A549 (cell line): ENCODE data around the gene E2F1. TPM values are rescaled to one million over a fixed set of nuclear protein-coding genes. Genes with fewer than 3 reads are reported as not detected.
A peak's percentile ranks its signal among the peaks of the same experiment; 100 is the strongest.

ENCODE experiments used
- ATAC-seq, 2 experiments: fragments of 200-7000 bp in 1 of 2; fragments of >200 bp in 1 of 2; cut with Nextera tagmentation in 1 of 2; cut with Tn5 transposase in 1 of 2; 3 replicates each; pipeline versions ENCODE4 v1.8.0 to v1.9.1; 2018 to 2020; ENCODE audit warnings: mild to moderate bottlenecking in 1 of 2, moderate library complexity in 1 of 2
- CTCF ChIA-PET: fragments of 300-600 bp; sonication (Branson Sonifier 250); formaldehyde crosslinking; extraction: SDS; loops from one replicate; lab custom pipeline; 2021; ENCODE audit warnings: antibody characterized with exemption, inconsistent platforms; lab: Yijun Ruan, JAX
- POLR2A ChIA-PET: fragments of 350-600 bp; formaldehyde crosslinking; extraction: SDS; loops from one replicate; lab custom pipeline; 2021; ENCODE audit warnings: antibody characterized with exemption, inconsistent platforms; lab: Yijun Ruan, JAX
- DNase-seq, 2 experiments: peaks; one replicate each; pipeline versions ENCODE4 v3.0.0 to v3.0.0-alpha.2; 2011 to 2016; ENCODE audit warnings: low read depth in 1 of 2, low spot score in 1 of 2
- FAIRE-seq: peaks from 2 replicates; lab custom pipeline; 2011; peaks lifted over from hg19 to GRCh38; lab: Jason Lieb, UNC
- H3K27ac ChIP-seq, 2 experiments: fragments of >200 bp; sonication (Bioruptor Twin); formaldehyde crosslinking; 3 replicates each; pipeline ENCODE4 v1.5.1; 2016 to 2017
- H3K4me1 ChIP-seq: fragments of >200 bp; sonication (Bioruptor Twin); formaldehyde crosslinking; 3 replicates; pipeline ENCODE4 v1.6.1; 2016
- H3K4me2 ChIP-seq: fragments of >200 bp; sonication (Bioruptor Twin); formaldehyde crosslinking; 3 replicates; pipeline ENCODE4 v1.6.1; 2016
- H3K4me3 ChIP-seq: fragments of >200 bp; sonication (Bioruptor Twin); formaldehyde crosslinking; 3 replicates; pipeline ENCODE4 v1.5.1; 2016
- H3K9me3 ChIP-seq: fragments of >200 bp; sonication (Bioruptor Twin); formaldehyde crosslinking; 3 replicates; pipeline ENCODE4 v1.6.1; 2016
- BHLHE40 ChIP-seq: IDR thresholded peaks from 2 replicates; pipeline ENCODE4 v1.6.1; 2012; ENCODE audit warnings: low read depth, low read length, inconsistent platforms
- CBX8 ChIP-seq: fragments of 200-600 bp; sonication (generic); IDR thresholded peaks from 2 replicates; pipeline ENCODE4 v1.6.1; 2016
- CHD4 ChIP-seq: fragments of 200-600 bp; sonication (generic); IDR thresholded peaks from 2 replicates; pipeline ENCODE4 v1.6.1; 2016; ENCODE audit warnings: antibody characterized with exemption, mild to moderate bottlenecking, borderline replicate concordance
- EHF ChIP-seq: fragments of 250-450 bp; sonication (Bioruptor Pico); IDR thresholded peaks from 2 replicates; pipeline ENCODE4 v1.5.0; 2020; ENCODE audit warnings: mild to moderate bottlenecking
- ESRRA ChIP-seq: fragments of 150-350 bp; IDR thresholded peaks from 2 replicates; pipeline ENCODE4 v1.6.1; 2014; ENCODE audit warnings: mild to moderate bottlenecking, low read length, borderline replicate concordance
- FOSB ChIP-seq: fragments of 250-450 bp; sonication (Bioruptor Pico); IDR thresholded peaks from 2 replicates; pipeline ENCODE4 v1.5.0; 2020; ENCODE audit warnings: mild to moderate bottlenecking, moderate library complexity
- FOXS1 ChIP-seq: fragments of 250-450 bp; sonication (Bioruptor Pico); IDR thresholded peaks from 2 replicates; pipeline ENCODE4 v1.5.0; 2020; ENCODE audit warnings: mild to moderate bottlenecking, moderate library complexity
- HDAC2 ChIP-seq: fragments of 200-600 bp; sonication (generic); IDR thresholded peaks from 2 replicates; pipeline ENCODE4 v1.6.1; 2016
- HOXB5 ChIP-seq: fragments of 250-450 bp; sonication (Bioruptor Pico); IDR thresholded peaks from 2 replicates; pipeline ENCODE4 v1.5.0; 2020; ENCODE audit warnings: mild to moderate bottlenecking, moderate library complexity
- KDM5A ChIP-seq: fragments of 200-600 bp; sonication (generic); IDR thresholded peaks from 2 replicates; pipeline ENCODE4 v1.6.1; 2016; ENCODE audit warnings: antibody characterized with exemption, mild to moderate bottlenecking
- MAFK ChIP-seq: fragments of 450-650 bp; IDR thresholded peaks from 2 replicates; pipeline ENCODE4 v1.6.1; 2014; ENCODE audit not compliant: partially characterized antibody
- NPAS2 ChIP-seq: fragments of 250-450 bp; sonication (Bioruptor Pico); IDR thresholded peaks from 2 replicates; pipeline ENCODE4 v1.8.0; 2022; ENCODE audit warnings: mild to moderate bottlenecking, moderate library complexity, borderline replicate concordance
- PHF8 ChIP-seq: fragments of 200-600 bp; sonication (generic); IDR thresholded peaks from 2 replicates; pipeline ENCODE4 v1.6.1; 2016; ENCODE audit warnings: low read depth, mild to moderate bottlenecking, antibody characterized with exemption, moderate library complexity, borderline replicate concordance
- POLR2AphosphoS2 ChIP-seq: conservative IDR thresholded peaks from 2 replicates; pipeline ENCODE4 v1.6.1; 2012; ENCODE audit warnings: low read length, improper control_type of control experiment, inconsistent platforms
- RAD21 ChIP-seq, 2 experiments: fragments of >200 bp in 1 of 2; sonication (Bioruptor Twin) in 1 of 2; formaldehyde crosslinking in 1 of 2; IDR thresholded peaks in 1 of 2; conservative IDR thresholded peaks in 1 of 2; 2 replicates in 1 of 2; 3 replicates in 1 of 2; pipeline ENCODE4 v1.6.1; 2012 to 2018; ENCODE audit warnings: inconsistent platforms in 1 of 2
- RNF2 ChIP-seq: fragments of 200-600 bp; sonication (generic); IDR thresholded peaks from 2 replicates; pipeline ENCODE4 v1.6.1; 2016; ENCODE audit warnings: low read depth, mild to moderate bottlenecking, antibody characterized with exemption, moderate library complexity, borderline replicate concordance
- ZC3H11A ChIP-seq: fragments of 450-650 bp; IDR thresholded peaks from 2 replicates; pipeline ENCODE4 v1.6.1; 2014; ENCODE audit warnings: antibody characterized with exemption, mild to moderate bottlenecking
- ZNF302 ChIP-seq: fragments of 250-450 bp; sonication (Bioruptor Pico); IDR thresholded peaks from 2 replicates; pipeline ENCODE4 v1.9.0; 2021; ENCODE audit warnings: inconsistent platforms, mild to moderate bottlenecking, moderate library complexity
- WGBS: methylation state at CpG from one replicate; pipeline ENCODE4 v1.1.6; 2017; ENCODE audit errors: missing lambda C conversion rate; 5-methylcytosine and 5-hydroxymethylcytosine counted together
- polyA plus RNA-seq, 4 experiments: library from polyadenylated mRNA; depleted of rRNA in 3 of 4; stranded (reverse); fragments of >200 nt; fragmentation: RNase III in 1 of 4; extraction: RNeasy Plus Mini Kit Qiagen cat#74134 plus additional on column Dnase treatment in 1 of 4; gene quantifications; 2 replicates in 3 of 4; 3 replicates in 1 of 4; pipeline ENCODE4 v1.2.3, GENCODE V29; 2011 to 2017
- TF ChIP-seq, protein P1 (sequence below): IDR thresholded peaks from 2 replicates; pipeline ENCODE4 v1.6.1; 2012; ENCODE audit warnings: low read depth, borderline replicate concordance
- TF ChIP-seq, protein P2 (sequence below): fragments of 250-450 bp; sonication (Bioruptor Pico); IDR thresholded peaks from 2 replicates; pipeline ENCODE4 v1.5.0; 2021; ENCODE audit warnings: mild to moderate bottlenecking, moderate library complexity, borderline replicate concordance
- TF ChIP-seq, protein P3 (sequence below): IDR thresholded peaks from 2 replicates; pipeline ENCODE4 v1.6.1; 2012
- TF ChIP-seq, protein P4 (sequence below): fragments of >200 bp; sonication (Bioruptor Twin); formaldehyde crosslinking; IDR thresholded peaks from 2 replicates; pipeline ENCODE4 v1.6.1; 2016

E2F1 gene
- polyA plus RNA-seq, 2 of the 4 experiments (the other 2 are of a cell fraction): 17.9 to 35.8 TPM

DNA sequence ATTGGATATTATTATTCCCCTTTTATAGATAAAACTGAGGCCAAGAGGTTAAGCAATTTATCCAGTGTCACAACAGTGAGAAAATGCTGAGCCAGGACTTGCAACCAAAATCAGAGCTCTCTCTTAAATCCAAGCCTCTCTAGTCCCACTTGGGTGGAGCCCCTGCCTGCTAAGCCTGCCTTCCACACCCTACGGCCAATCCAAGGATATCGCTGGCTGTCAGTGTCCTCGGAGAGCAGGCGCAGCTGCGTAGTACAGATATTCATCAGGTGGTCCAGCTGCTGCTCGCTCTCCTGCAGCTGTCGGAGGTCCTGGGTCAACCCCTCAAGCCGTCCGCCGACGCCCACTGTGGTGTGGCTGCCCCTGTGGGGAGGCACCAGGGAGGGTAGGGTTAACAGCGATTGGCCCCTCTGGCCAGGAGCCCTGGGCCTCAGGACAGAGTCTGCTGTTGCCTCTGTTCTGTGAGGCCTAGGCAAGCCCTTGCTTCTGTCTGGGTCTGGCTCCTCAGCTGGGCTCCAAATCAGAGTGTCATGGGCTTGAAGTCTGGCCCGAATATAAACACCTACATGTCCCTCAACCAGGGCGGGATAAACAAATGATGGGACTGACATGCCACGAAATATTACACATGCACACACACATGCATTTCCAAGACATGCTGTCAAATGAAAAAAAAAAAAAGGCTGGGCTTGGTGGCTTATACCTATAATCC is 8.0 kb downstream of the E2F1 start:
- POLR2A ChIA-PET: no interaction called here
- WGBS: 93% methylated on average over 15 of the region's 15 CpGs

DNA sequence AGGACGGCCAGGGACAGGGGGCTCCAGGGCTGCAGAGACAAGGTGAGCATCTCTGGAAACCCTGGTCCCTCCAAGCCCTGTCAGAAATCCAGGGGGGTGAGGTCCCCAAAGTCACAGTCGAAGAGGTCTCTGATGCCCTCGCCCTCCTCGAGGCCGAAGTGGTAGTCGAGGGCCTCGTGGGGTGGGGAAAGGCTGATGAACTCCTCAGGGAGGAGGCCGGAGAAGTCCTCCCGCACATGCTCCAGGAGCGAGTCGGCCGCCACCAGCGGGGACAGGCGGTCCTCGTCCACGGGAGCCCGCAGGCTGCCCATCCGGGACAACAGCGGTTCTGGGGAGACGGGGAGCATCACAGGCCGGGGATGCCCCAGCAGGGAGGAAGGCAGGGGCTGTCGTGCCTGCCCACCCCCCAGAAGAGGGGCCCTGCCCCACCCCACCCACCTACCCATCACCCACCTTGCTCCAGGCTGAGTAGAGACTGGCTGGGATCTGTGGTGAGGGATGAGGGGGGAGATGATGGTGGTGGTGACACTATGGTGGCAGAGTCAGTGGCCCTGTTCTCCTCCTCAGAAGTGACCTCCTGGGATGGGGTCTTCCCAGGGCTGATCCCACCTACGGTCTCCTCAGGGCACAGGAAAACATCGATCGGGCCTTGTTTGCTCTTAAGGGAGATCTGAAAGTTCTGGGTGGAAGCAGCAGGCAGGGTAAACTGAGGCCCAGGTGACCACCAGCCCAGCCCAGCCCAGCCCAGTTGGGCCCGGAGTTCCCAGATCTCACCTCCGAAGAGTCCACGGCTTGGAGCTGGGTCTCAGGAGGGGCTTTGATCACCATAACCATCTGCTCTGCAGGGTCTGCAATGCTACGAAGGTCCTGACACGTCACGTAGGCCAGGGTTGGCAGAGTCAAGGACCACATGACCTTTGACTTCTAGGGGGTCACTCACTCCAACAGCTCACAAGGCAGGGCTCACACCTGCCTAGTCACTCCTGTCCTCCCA is 9.2 kb downstream of the E2F1 start:
- no peak for ATAC-seq
- DNase-seq: no peak
- Histone ChIP-seq H3K4me1 (peaks cover 23% of the 10 kb centered on the region), H3K4me3 (no peak overlapping the region), H3K27ac (no peak overlapping the region), H3K9me3 (no peaks in the 10 kb centered on the region), H3K4me2 (no peak overlapping the region)
- CTCF ChIA-PET: interaction anchor here (0.6 to 2.6 kb wide), 3 partner anchors 8 to 391 kb away, joined by 3 to 8 read pairs (median 3); no protein-coding TSS in a partner anchor
- no peak for TF ChIP-seq HDAC2
- TF ChIP-seq MAFK: no peak
- FAIRE-seq: no peak
- POLR2A ChIA-PET: no interaction called here
- 94% methylated on average over 28 of the region's 31 CpGs for WGBS

More for the DNA sequence above, 8.0 kb downstream of the E2F1 start:
- peak; percentile 22 for TF ChIP-seq MAFK
- TF ChIP-seq, protein P1, sequence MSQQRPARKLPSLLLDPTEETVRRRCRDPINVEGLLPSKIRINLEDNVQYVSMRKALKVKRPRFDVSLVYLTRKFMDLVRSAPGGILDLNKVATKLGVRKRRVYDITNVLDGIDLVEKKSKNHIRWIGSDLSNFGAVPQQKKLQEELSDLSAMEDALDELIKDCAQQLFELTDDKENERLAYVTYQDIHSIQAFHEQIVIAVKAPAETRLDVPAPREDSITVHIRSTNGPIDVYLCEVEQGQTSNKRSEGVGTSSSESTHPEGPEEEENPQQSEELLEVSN: no peak
- TF ChIP-seq, all 56 proteins: peak for 1
- no peak overlapping the region for H3K4me2 ChIP-seq
- H3K27ac ChIP-seq: no peak overlapping the region
- FAIRE-seq (no peak), ATAC-seq (no peak), DNase-seq (no peak)
- peaks cover 18% of the 10 kb centered on the region for H3K4me1 ChIP-seq
- no peaks in the 10 kb centered on the region for H3K9me3 ChIP-seq
- CTCF ChIA-PET: interaction anchor here (0.6 to 1.3 kb wide), 5 partner anchors 10 to 390 kb away, joined by 3 to 4 read pairs (median 3); partner anchors contain the start of gene C20orf144
- no peak overlapping the region for H3K4me3 ChIP-seq

DNA sequence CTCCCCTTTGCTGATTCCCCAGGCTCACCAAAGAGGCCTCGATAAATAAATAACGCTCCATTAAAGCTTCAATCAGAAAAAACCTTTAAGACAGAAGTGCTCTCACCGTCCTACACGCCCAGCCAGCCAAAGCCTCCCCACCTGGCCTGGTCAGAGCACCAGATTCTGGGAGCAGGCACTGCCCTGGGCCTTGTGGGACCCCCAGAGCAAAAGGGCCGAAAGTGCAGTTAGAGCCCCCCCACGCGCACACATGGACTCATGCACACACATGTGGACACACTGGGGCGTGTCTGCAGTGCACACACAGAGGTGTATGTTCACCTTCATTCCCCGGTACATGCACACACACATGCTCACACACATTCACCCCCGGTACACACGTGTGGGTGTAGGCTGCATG is 10.1 kb downstream of the E2F1 start:
- peaks cover 23% of the 10 kb centered on the region for H3K4me1 ChIP-seq
- TF ChIP-seq KDM5A: no peak
- TF ChIP-seq CBX8: no peak
- no peak for TF ChIP-seq HDAC2
- TF ChIP-seq ESRRA: no peak
- no peak for TF ChIP-seq POLR2AphosphoS2
- TF ChIP-seq RNF2: no peak
- TF ChIP-seq CHD4: no peak
- no peak for TF ChIP-seq EHF
- TF ChIP-seq FOXS1 (CRISPR knock-in tag): no peak
- TF ChIP-seq, protein P2, sequence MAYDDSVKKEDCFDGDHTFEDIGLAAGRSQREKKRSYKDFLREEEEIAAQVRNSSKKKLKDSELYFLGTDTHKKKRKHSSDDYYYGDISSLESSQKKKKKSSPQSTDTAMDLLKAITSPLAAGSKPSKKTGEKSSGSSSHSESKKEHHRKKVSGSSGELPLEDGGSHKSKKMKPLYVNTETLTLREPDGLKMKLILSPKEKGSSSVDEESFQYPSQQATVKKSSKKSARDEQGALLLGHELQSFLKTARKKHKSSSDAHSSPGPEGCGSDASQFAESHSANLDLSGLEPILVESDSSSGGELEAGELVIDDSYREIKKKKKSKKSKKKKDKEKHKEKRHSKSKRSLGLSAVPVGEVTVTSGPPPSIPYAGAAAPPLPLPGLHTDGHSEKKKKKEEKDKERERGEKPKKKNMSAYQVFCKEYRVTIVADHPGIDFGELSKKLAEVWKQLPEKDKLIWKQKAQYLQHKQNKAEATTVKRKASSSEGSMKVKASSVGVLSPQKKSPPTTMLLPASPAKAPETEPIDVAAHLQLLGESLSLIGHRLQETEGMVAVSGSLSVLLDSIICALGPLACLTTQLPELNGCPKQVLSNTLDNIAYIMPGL: no peak
- no peak for TF ChIP-seq BHLHE40
- TF ChIP-seq NPAS2 (CRISPR knock-in tag): no peak
- TF ChIP-seq RAD21 (conservative IDR thresholded peaks at IDR 0.05 in 1 of 2, IDR thresholded peaks at IDR 0.05 in 1 of 2): no peak
- no peak for TF ChIP-seq HOXB5 (CRISPR knock-in tag)
- no peak for TF ChIP-seq FOSB (CRISPR knock-in tag)
- TF ChIP-seq ZNF302 (CRISPR knock-in tag): no peak
- TF ChIP-seq, protein P3, sequence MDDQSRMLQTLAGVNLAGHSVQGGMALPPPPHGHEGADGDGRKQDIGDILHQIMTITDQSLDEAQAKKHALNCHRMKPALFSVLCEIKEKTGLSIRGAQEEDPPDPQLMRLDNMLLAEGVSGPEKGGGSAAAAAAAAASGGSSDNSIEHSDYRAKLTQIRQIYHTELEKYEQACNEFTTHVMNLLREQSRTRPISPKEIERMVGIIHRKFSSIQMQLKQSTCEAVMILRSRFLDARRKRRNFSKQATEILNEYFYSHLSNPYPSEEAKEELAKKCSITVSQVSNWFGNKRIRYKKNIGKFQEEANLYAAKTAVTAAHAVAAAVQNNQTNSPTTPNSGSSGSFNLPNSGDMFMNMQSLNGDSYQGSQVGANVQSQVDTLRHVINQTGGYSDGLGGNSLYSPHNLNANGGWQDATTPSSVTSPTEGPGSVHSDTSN: no peak
- TF ChIP-seq, protein P4, sequence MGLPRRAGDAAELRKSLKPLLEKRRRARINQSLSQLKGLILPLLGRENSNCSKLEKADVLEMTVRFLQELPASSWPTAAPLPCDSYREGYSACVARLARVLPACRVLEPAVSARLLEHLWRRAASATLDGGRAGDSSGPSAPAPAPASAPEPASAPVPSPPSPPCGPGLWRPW: no peak
- no peak for TF ChIP-seq PHF8
- TF ChIP-seq ZC3H11A: no peak
- H3K4me3 ChIP-seq: no peak overlapping the region
- no peak overlapping the region for H3K4me2 ChIP-seq
- CTCF ChIA-PET: interaction anchor here (2.6 kb wide), 1 partner anchor 9 kb away, joined by 8 read pairs; no protein-coding TSS in a partner anchor
- no peaks in the 10 kb centered on the region for H3K9me3 ChIP-seq
- DNase-seq (no peak), FAIRE-seq (no peak), ATAC-seq (no peak)
- 92% methylated on average over 11 of the region's 11 CpGs for WGBS
- no peak overlapping the region for H3K27ac ChIP-seq
- POLR2A ChIA-PET: no interaction called here
